Measurements from ENCODE around the gene OR2L5.

- TF ChIP-seq POLR2AphosphoS5 (IDR thresholded peaks at IDR 0.05; ENCODE audit: low read depth, low read length) (no peak), TAF1 (IDR thresholded peaks at IDR 0.05; ENCODE audit: low read depth, low read length) (no peak), POLR2A (IDR thresholded peaks at IDR 0.05; ENCODE audit: low read depth, low read length) (no peak), POU2F2 (IDR thresholded peaks at IDR 0.05; ENCODE audit: low read depth, low read length) (no peak)
These were observed 13.3 kb upstream of the OR2L5 start for GRCh38 chr1:248000169-248000568.
